MG63 (cell line): ENCODE data around the gene OSGEPL1. TPM values are rescaled to one million over a fixed set of nuclear protein-coding genes. Genes with fewer than 3 reads are reported as not detected.
A peak's percentile ranks its signal among the peaks of the same experiment; 100 is the strongest.
"Not testable (repeated sequence)": the region's sequence is repeated elsewhere in the genome, so short reads cannot be mapped to it uniquely, and the experiment has no call there.

Source experiments
- DNase-seq: peaks from one replicate; pipeline ENCODE4 v3.0.0-alpha.2; 2020
- H3K27me3 ChIP-seq: fragments of 250-450 bp; sonication (Bioruptor Pico); 2 replicates; pipeline ENCODE4 v1.5.1; 2020; ENCODE audit warnings: mild to moderate bottlenecking, moderate library complexity
- H3K36me3 ChIP-seq: fragments of 250-450 bp; sonication (Bioruptor Pico); 2 replicates; pipeline ENCODE4 v1.5.1; 2020; ENCODE audit warnings: mild to moderate bottlenecking, moderate library complexity
- H3K4me3 ChIP-seq: fragments of 250-450 bp; sonication (Bioruptor Pico); 2 replicates; pipeline ENCODE4 v1.5.1; 2020; ENCODE audit warnings: mild to moderate bottlenecking, moderate library complexity
- H3K9me3 ChIP-seq: fragments of 250-450 bp; sonication (Bioruptor Pico); 2 replicates; pipeline ENCODE4 v1.5.1; 2020; ENCODE audit warnings: mild to moderate bottlenecking, moderate library complexity
- total RNA-seq: library from RNA; depleted of rRNA; stranded (reverse); fragments of >200 nt; shearing (Covaris generic); gene quantifications from 2 replicates; pipeline ENCODE4 v1.2.3, GENCODE V29; 2014; ENCODE audit warnings: low replicate concordance

OSGEPL1 gene
- total RNA-seq, 1 experiment from 2014 or later: 8.9 TPM

GRCh38 chr2:189763908-189764661 lies 1.5 kb upstream of the OSGEPL1 start:
- no peak overlapping the region; the same call in 1 of the 2 replicates for H3K4me3 ChIP-seq
- no peaks in the 10 kb centered on the region for H3K27me3 ChIP-seq
- H3K9me3 ChIP-seq: no peaks in the 10 kb centered on the region
- DNase-seq: no peak
- H3K36me3 ChIP-seq: peaks cover 16% of the 10 kb centered on the region

- DNase-seq: no peak
- Histone ChIP-seq H3K36me3 (peaks cover 6% of the 10 kb centered on the region), H3K27me3 (no peaks in the 10 kb centered on the region), H3K9me3 (no peaks in the 10 kb centered on the region), H3K4me3 (peak overlapping the region; percentile 69)
These were observed 402 bp downstream of the OSGEPL1 start for GRCh38 chr2:189762229-189762550.

- H3K27me3 ChIP-seq, H3K9me3 ChIP-seq, H3K36me3 ChIP-seq, DNase-seq, H3K4me3 ChIP-seq: not testable (repeated sequence)
These were observed 2.4 kb downstream of the OSGEPL1 start for GRCh38 chr2:189760154-189760553.

GRCh38 chr2:189756311-189756952 lies 6.2 kb downstream of the OSGEPL1 start:
- H3K9me3 ChIP-seq: no peaks in the 10 kb centered on the region
- no peak for DNase-seq
- H3K4me3 ChIP-seq: no peak overlapping the region
- peaks cover 3% of the 10 kb centered on the region; the same call in 1 of the 2 replicates for H3K36me3 ChIP-seq
- no peaks in the 10 kb centered on the region for H3K27me3 ChIP-seq

GRCh38 chr2:189751080-189751658 lies 11.4 kb downstream of the OSGEPL1 start:
- Histone ChIP-seq H3K4me3 (no peak overlapping the region), H3K27me3 (no peaks in the 10 kb centered on the region), H3K9me3 (no peaks in the 10 kb centered on the region), H3K36me3 (peaks cover 13% of the 10 kb centered on the region)
- no peak for DNase-seq

- no peak for DNase-seq
- no peaks in the 10 kb centered on the region for H3K9me3 ChIP-seq
- no peaks in the 10 kb centered on the region for H3K27me3 ChIP-seq
- H3K36me3 ChIP-seq: no peaks in the 10 kb centered on the region
- H3K4me3 ChIP-seq: no peak overlapping the region
These were observed 33.2 kb downstream of the OSGEPL1 start for GRCh38 chr2:189729430-189729829.

- H3K4me3 ChIP-seq: no peak overlapping the region
- H3K36me3 ChIP-seq: no peaks in the 10 kb centered on the region
- H3K27me3 ChIP-seq: no peaks in the 10 kb centered on the region
- no peak for DNase-seq
- H3K9me3 ChIP-seq: no peaks in the 10 kb centered on the region
These were observed 35.7 kb downstream of the OSGEPL1 start for GRCh38 chr2:189726849-189727248.

- no peaks in the 10 kb centered on the region for H3K9me3 ChIP-seq
- no peaks in the 10 kb centered on the region for H3K36me3 ChIP-seq
- no peaks in the 10 kb centered on the region for H3K27me3 ChIP-seq
- no peak overlapping the region for H3K4me3 ChIP-seq
- no peak for DNase-seq
These were observed 36.3 kb downstream of the OSGEPL1 start for GRCh38 chr2:189726271-189726670.

- Histone ChIP-seq H3K4me3 (no peak overlapping the region), H3K36me3 (no peaks in the 10 kb centered on the region), H3K9me3 (no peaks in the 10 kb centered on the region), H3K27me3 (no peaks in the 10 kb centered on the region)
- DNase-seq: no peak
These were observed 39.4 kb downstream of the OSGEPL1 start for GRCh38 chr2:189723192-189723591.

GRCh38 chr2:189719571-189719970 lies 43.0 kb downstream of the OSGEPL1 start:
- Histone ChIP-seq H3K9me3 (no peaks in the 10 kb centered on the region), H3K4me3 (no peak overlapping the region), H3K36me3 (no peaks in the 10 kb centered on the region), H3K27me3 (no peaks in the 10 kb centered on the region)
- DNase-seq: no peak

- not testable (repeated sequence) for DNase-seq, H3K36me3 ChIP-seq, H3K27me3 ChIP-seq, H3K4me3 ChIP-seq, H3K9me3 ChIP-seq
These were observed 45.0 kb downstream of the OSGEPL1 start for GRCh38 chr2:189717593-189717992.

- H3K27me3 ChIP-seq: no peaks in the 10 kb centered on the region
- H3K36me3 ChIP-seq: no peaks in the 10 kb centered on the region; the same call in 1 of the 2 replicates
- no peaks in the 10 kb centered on the region; the same call in 1 of the 2 replicates for H3K9me3 ChIP-seq
- no peak for DNase-seq
- H3K4me3 ChIP-seq: no peak overlapping the region
These were observed 52.9 kb downstream of the OSGEPL1 start for GRCh38 chr2:189709501-189710221.

- Histone ChIP-seq H3K36me3 (no peaks in the 10 kb centered on the region), H3K4me3 (no peak overlapping the region), H3K27me3 (no peaks in the 10 kb centered on the region), H3K9me3 (no peaks in the 10 kb centered on the region)
- DNase-seq: no peak
These were observed 60.5 kb downstream of the OSGEPL1 start for GRCh38 chr2:189702071-189702470.

GRCh38 chr2:189700681-189701080 lies 61.9 kb downstream of the OSGEPL1 start:
- Histone ChIP-seq H3K27me3 (no peaks in the 10 kb centered on the region), H3K9me3 (no peaks in the 10 kb centered on the region), H3K4me3 (no peak overlapping the region), H3K36me3 (no peaks in the 10 kb centered on the region)
- no peak for DNase-seq

GRCh38 chr2:189698020-189698887 lies 64.3 kb downstream of the OSGEPL1 start:
- Histone ChIP-seq H3K36me3 (no peaks in the 10 kb centered on the region), H3K9me3 (no peaks in the 10 kb centered on the region), H3K27me3 (no peaks in the 10 kb centered on the region), H3K4me3 (no peak overlapping the region)
- DNase-seq: no peak
